HG02678 (cell line): ENCODE data around the gene FLOT2.
"Not testable (repeated sequence)": the region's sequence is repeated elsewhere in the genome, so short reads cannot be mapped to it uniquely, and the experiment has no call there.

Experiments used
- ATAC-seq: cut with Tn5 transposase; IDR thresholded peaks from one replicate; pipeline ENCODE4 v1.9.1; 2021; ENCODE audit warnings: mild to moderate bottlenecking, moderate library complexity; ENCODE audit not compliant: unreplicated experiment

The FLOT2 gene

GRCh38 chr17:28917029-28917428, 19.5 kb upstream of the FLOT2 start:
- no peak for ATAC-seq

DNA sequence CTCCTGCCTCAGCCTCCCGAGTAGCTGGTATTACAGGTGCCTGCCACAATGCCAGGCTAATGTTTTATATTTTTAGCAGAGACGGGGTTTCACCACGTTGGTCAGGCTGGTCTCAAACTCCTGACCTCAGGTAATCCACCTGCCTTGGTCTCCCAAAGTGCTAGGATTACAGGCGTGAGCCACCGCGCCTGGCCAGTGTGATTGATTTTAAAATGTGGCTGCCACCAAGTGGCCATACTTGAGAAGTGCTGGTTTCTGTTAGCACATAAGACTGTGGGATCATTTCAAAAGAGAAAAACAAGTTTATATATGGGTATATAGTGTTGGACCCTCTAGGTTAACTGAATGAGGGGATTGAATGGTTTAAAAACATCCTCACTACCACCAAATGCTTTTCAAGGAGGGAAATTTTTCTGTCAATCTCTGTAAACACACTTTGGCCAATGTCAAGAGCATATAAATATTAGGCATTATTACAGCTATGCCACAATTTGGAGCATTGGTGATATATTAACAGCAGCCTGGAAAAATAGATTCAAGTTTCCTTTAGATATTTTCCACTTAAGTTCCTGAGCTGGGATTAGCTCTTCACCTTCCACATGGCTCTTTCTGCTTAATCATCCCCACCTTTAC, 18.9 kb upstream of the FLOT2 start:
- no peak for ATAC-seq

DNA sequence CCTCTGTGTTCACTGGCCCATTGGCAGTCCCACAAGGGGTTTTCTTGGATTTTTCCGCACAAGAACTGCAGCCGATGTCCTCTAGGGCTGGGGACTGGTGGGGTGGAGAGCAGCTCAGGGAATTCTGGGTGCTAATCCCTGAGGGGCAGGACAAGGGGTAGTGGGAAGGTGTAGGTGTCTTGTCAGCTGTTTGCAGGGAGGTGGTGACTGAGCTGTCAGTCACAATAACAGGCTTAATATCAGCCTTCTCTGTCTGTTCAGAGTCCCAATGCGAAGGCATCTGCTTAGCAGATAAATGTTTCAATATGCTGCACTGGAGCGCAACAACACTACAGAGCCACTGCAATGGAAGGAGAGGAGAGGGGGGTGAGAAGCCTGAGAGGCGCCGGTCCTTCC, 15.4 kb upstream of the FLOT2 start:
- ATAC-seq: no peak

GRCh38 chr17:28912281-28912937, 14.9 kb upstream of the FLOT2 start:
- no peak for ATAC-seq

DNA sequence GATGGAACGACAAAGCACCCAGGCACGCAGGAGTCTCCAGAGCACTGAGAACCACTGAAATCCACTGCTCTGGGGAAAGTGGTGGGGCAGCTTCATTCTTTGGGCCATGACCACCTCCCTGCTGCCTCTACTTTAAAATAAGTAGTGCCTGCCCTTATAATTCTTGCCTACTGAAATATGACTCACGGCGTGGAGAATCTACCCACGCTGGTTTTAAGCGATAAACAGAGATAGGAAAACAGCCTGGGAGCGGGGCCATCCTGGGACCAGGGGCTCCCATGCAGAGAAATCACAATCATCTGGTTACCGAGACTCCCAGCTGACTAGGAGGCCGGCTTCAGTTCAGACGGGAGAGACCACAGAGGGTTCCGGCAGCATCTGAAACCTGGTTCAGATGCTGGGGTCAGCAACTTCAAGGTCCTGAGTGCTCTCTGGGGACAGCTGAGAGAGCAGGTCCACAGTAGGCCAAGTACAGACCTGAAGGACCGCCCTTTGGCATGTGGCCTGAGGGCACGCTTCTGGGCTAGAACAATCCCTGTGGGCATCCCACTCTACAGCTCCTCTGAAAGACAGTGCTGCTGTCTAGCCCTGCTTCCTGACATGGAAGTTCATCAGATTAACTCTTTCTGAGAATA, 14.0 kb upstream of the FLOT2 start:
- no peak for ATAC-seq

DNA sequence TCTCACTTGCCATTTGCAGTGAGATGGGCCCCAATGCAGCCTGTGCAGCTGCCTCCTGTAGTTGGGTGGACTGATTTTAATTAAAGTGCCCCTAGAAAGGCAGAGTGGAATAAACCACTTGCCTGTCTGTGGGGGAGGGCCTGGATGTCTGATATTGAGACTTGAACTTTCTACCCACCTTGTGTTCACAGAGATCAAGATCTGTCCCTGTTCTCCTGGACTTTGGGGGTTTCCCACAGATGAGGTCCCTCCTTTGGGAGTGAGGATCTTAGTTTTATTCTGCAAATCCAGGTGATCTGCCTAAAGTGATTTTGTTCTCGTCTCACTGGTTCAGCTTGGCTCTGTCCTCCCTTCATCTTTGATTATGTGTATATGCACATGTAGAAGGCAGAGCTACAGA, 13.0 kb upstream of the FLOT2 start:
- no peak for ATAC-seq

DNA sequence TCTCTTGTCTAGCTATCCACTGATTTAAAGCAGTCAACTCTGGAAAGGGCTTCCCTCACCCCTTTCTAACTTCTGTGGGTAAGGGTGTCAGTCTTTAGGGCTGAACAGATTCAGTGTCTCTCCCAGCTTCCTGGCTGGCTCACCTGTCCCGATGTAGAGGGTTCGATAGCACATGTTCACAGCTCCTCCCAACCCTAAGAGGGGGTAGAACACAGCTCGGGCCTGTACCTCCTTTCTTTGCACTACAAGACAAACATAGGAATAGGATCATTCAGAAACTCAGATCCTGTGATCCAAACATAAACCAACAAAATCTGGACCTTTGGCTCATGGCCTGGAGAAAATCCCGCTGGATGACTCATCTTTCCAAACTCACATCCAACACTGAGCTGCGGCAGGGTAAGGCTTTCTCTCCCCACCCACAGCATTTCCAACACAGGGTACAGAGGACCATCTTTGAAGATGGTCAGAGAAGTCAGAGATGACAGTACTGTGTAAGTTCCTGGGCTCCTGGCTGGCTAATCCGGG, 11.2 kb upstream of the FLOT2 start:
- no peak for ATAC-seq

- no peak for ATAC-seq
Observed at GRCh38 chr17:28907709-28908475, 10.4 kb upstream of the FLOT2 start.

- ATAC-seq: no peak
Observed at GRCh38 chr17:28906706-28907438, 9.3 kb upstream of the FLOT2 start.

DNA sequence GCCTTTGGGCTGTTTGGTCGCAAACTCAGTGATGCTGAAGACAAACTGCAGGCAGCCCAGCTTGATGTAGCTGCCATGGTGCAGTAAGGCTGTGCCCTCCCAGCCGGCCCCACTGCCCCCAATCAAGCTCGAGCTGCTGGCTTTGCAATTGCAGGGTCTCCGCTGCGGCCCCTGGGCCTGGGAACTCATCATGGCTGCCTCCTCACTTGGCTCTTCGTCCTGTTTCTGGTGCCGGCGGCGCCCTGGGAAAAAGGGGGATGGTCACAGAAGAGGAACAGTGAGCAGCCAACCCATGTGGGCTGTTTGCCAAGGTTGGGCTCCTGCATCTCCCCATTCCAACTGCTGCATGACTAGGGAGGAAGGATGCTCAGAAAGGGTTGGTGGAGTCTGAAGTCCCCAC, 8.7 kb upstream of the FLOT2 start:
- ATAC-seq: no peak

GRCh38 chr17:28904800-28905199, 7.3 kb upstream of the FLOT2 start:
- no peak for ATAC-seq

GRCh38 chr17:28903546-28903841, 6.0 kb upstream of the FLOT2 start:
- not testable (repeated sequence) for ATAC-seq

- ATAC-seq: peak; percentile 86
Observed at GRCh38 chr17:28902819-28903545, 5.4 kb upstream of the FLOT2 start, which contains the start of gene DHRS13. DHRS13 (minus strand) TSS chr17:28903079; CDS start chr17:28902944, 135 bp downstream.

DNA sequence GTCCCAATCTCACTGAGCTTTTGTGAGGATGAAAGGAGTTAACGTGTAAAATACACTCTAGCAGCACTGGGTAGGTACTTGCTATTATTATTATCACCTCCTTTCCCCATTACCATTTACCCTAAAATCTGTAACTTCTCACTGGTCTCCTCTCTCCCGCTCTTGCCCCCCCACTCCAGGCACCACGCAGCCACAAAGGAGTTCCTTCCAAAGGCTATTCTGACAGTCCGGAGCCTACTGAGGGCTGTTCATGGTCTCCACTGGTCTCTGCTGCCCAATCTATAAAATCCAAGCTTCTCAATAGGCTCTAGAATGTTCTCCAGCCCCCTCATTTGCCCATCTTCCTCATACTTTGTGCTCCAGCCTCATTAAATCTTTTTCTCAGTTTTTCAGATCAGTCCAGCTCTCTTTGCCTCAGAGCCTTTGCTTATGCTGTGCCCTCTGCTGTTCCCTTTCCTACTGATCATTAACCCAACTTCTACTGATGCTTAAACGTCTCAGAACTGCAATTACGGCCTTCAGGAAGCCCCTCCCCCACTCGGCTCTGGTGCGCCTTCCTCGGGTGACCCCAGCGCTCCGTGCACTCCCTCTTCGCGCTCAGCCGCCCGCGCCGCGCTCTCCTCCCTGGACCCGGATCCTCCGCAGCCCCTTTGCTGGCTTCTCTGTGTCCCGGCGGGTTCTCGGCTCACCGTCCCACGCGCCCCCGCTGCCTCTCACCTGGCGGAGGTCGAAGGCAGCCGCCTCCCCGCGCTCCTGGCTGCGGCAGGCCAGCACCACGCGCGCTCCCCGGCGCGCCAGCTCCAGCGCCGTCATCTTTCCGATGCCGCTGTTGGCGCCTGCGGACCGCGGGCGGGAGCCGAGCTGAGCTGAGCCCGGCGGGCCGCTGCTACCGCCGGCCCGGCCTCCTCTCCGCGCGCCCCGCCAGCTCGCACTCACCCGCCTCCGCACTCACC, 4.6 kb upstream of the FLOT2 start:
- peak; percentile 52 for ATAC-seq

DNA sequence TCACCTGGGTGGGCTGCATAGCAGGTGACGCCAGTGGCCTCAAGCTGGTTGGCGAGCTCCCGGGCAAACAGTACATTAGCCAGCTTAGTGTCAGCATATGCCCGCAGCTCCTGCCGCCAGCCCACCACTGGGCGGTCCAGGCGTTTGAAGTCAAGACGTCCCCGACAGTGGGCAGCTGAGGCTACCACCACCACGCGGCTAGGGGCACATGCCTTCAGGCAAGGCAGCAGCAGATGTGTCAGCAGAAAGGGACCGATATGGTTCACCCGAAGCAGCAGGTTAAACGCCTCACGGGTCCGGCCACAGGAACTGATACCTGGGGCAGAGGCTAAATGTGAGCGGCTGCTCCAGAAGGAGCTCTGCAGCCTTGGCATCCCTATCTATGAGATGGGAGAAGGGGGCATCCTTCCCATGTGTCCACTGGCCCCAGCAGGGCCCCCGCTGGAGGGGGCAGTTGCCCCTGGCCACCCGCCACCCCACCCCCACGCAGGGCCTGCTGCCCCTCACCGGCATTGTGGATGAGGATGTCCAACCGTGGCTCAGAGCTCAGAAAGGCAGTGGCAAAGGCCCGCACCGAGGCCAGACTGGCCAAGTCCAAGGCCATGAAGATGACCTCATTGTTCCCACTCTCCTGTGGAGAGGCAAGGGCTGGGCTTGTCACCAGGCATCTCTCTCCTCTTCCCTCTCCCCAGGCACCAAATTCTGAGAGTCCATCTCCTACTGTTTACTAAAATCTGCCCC, 3.6 kb upstream of the FLOT2 start:
- ATAC-seq: no peak

DNA sequence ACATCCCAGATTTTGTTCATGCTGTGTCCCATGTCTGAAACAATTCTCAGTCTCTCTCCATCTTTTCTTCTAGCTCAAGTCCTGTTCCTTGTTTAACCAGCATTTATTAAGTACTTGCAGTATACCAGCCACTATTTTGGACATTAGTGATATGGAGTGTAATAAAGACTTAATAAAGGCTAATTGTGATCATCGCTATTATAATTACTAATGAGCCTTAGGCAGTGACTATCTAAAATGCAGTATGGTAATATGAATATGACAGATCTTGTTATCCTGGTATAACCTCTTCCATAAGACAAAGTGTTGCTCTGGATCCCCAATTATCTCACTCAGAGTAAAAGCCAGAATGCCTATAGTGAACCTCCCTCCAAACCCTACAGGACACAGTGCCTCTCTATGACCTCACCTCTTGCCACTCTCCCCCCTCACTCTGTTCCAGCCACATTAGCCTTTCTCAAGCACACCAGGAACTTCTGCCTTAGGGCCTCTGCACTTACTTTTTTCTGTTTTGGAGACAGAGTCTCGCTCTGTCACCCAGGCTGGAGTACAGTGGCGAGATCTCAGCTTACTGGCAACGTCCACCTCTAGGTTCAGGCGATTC, 1.8 kb upstream of the FLOT2 start:
- ATAC-seq: no peak

GRCh38 chr17:28898527-28898955, 1.0 kb upstream of the FLOT2 start:
- no peak for ATAC-seq
